ENCODE measurements around the gene IKZF2.
"Not testable (repeated sequence)": the region's sequence is repeated elsewhere in the genome, so short reads cannot be mapped to it uniquely, and the experiment has no call there.

The IKZF2 gene

GRCh38 chr2:213021971-213022899 is 129.2 kb downstream of the IKZF2 start:
- H3K9ac ChIP-seq (ENCODE audit: low read length) = no peak overlapping the region
- H3K36me3 ChIP-seq (ENCODE audit: control insufficient read depth, low read depth, low read length) = no peaks in the 10 kb centered on the region
- H3K27me3 ChIP-seq (ENCODE audit: control insufficient read depth, insufficient read depth, low read length) = no peaks in the 10 kb centered on the region
- H3K27ac ChIP-seq (ENCODE audit: low read length) = no peak overlapping the region
- no peak overlapping the region for H3K4me3 ChIP-seq (ENCODE audit: low read length)
- H3K4me1 ChIP-seq (ENCODE audit: control insufficient read depth, low read depth, low read length) = no peaks in the 10 kb centered on the region
- H3K9me3 ChIP-seq (ENCODE audit: control insufficient read depth, low read depth, low read length) = no peaks in the 10 kb centered on the region

DNA sequence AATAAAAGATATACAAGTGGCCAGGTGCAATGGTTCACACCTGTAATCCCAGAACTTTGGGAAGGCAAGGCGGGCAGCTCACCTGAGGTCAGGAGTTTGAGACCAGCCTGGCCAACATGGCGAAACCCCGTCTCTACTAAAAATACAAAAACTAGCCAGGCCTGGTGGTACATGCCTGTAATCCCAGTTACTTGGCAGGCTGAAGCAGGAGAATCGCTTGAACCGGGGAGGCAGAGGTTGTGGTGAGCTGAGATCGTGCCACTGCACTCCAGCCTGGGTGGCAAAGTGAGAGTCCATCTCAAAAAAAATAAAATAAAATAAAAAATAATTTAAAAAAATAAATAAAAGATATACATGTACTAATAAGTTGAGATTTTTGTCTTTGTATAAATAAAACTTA is 130.5 kb downstream of the IKZF2 start:
- not testable (repeated sequence) for H3K27ac ChIP-seq (ENCODE audit: low read length); H3K9ac ChIP-seq (ENCODE audit: low read length); H3K9me3 ChIP-seq (ENCODE audit: control insufficient read depth, low read depth, low read length); H3K36me3 ChIP-seq (ENCODE audit: control insufficient read depth, low read depth, low read length); H3K4me3 ChIP-seq (ENCODE audit: low read length); H3K27me3 ChIP-seq (ENCODE audit: control insufficient read depth, insufficient read depth, low read length); H3K4me1 ChIP-seq (ENCODE audit: control insufficient read depth, low read depth, low read length)

DNA sequence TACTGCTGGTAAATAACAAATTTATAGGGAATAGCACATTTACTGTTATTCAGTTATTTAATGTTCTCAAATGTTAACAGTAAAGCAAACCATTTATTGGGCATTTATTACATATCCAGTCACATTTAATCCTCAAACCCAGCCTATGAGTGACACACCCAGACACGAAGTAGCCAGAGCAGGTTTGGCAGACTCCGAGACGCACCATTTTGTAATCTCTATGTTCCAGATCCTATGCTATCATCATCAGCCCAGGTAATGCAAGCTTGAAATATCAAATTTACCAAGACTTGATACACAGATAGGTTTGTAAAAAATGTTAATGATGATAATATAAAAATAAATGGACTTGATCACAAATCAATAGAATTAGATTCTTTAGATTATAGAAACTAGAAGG is 131.1 kb downstream of the IKZF2 start:
- Histone ChIP-seq H3K9me3 (ENCODE audit: control insufficient read depth, low read depth, low read length) (no peaks in the 10 kb centered on the region), H3K9ac (ENCODE audit: low read length) (no peak overlapping the region), H3K36me3 (ENCODE audit: control insufficient read depth, low read depth, low read length) (no peaks in the 10 kb centered on the region), H3K27ac (ENCODE audit: low read length) (no peak overlapping the region), H3K4me3 (ENCODE audit: low read length) (no peak overlapping the region), H3K27me3 (ENCODE audit: control insufficient read depth, insufficient read depth, low read length) (no peaks in the 10 kb centered on the region), H3K4me1 (ENCODE audit: control insufficient read depth, low read depth, low read length) (no peaks in the 10 kb centered on the region)

DNA sequence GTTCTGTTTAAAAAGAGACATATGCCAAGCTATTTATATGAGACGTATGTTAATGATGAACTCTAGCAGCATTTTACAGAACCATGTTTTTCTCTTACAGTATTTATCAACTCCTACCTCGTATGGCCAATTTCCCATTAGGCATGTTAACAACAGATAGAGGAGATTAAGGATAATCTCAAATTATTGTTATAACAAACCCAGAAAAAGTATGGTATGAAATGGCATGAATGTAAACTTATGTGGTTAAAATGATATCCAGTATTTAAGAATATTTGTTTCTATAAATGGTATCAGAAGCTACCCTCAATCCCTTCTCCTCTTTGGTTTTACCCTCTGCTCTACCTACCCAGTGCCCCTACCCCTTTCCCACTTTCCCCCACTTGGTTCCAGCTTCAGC is 132.0 kb downstream of the IKZF2 start:
- no peaks in the 10 kb centered on the region for H3K9me3 ChIP-seq (ENCODE audit: control insufficient read depth, low read depth, low read length)
- no peak overlapping the region for H3K27ac ChIP-seq (ENCODE audit: low read length)
- no peaks in the 10 kb centered on the region for H3K36me3 ChIP-seq (ENCODE audit: control insufficient read depth, low read depth, low read length)
- no peak overlapping the region for H3K4me3 ChIP-seq (ENCODE audit: low read length)
- H3K4me1 ChIP-seq (ENCODE audit: control insufficient read depth, low read depth, low read length) = no peaks in the 10 kb centered on the region
- H3K27me3 ChIP-seq (ENCODE audit: control insufficient read depth, insufficient read depth, low read length) = no peaks in the 10 kb centered on the region
- no peak overlapping the region for H3K9ac ChIP-seq (ENCODE audit: low read length)

DNA sequence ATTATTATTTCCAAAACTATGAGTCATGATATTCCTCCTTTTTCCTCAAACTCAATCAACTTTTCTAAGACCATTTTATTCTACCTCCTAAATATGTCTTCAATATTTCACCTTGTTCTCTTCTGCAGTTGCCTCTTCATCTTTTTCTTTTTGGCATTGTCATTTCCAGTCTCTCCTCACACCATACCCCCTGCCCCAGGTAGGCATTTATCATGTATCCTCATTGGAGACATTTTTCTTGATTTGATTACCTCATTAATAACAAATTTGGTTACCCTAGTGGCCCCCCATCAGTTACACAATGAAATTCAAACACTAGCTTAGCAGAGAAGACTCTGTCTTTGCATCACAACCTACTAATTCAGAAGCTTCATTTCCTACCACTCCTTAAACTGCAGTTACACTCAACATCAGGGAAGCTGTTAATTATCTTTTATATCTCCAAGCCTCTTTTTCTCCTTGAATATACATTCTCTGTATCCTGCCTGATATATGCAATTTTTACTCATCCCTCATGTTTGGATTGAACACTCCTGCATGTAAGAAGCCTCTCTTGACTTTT is 133.0 kb downstream of the IKZF2 start:
- Histone ChIP-seq H3K9ac (ENCODE audit: low read length) (no peak overlapping the region), H3K27me3 (ENCODE audit: control insufficient read depth, insufficient read depth, low read length) (no peaks in the 10 kb centered on the region), H3K36me3 (ENCODE audit: control insufficient read depth, low read depth, low read length) (no peaks in the 10 kb centered on the region), H3K4me1 (ENCODE audit: control insufficient read depth, low read depth, low read length) (no peaks in the 10 kb centered on the region), H3K9me3 (ENCODE audit: control insufficient read depth, low read depth, low read length) (no peaks in the 10 kb centered on the region), H3K4me3 (ENCODE audit: low read length) (no peak overlapping the region), H3K27ac (ENCODE audit: low read length) (no peak overlapping the region)

- H3K4me3 ChIP-seq (ENCODE audit: low read length) = no peak overlapping the region
- H3K27me3 ChIP-seq (ENCODE audit: control insufficient read depth, insufficient read depth, low read length) = no peaks in the 10 kb centered on the region
- no peaks in the 10 kb centered on the region for H3K9me3 ChIP-seq (ENCODE audit: control insufficient read depth, low read depth, low read length)
- no peak overlapping the region for H3K9ac ChIP-seq (ENCODE audit: low read length)
- H3K27ac ChIP-seq (ENCODE audit: low read length) = no peak overlapping the region
- H3K4me1 ChIP-seq (ENCODE audit: control insufficient read depth, low read depth, low read length) = no peaks in the 10 kb centered on the region
- H3K36me3 ChIP-seq (ENCODE audit: control insufficient read depth, low read depth, low read length) = no peaks in the 10 kb centered on the region
Measured at GRCh38 chr2:213017404-213017803, 134.0 kb downstream of the IKZF2 start.

- no peak overlapping the region for H3K9ac ChIP-seq (ENCODE audit: low read length)
- H3K4me3 ChIP-seq (ENCODE audit: low read length) = no peak overlapping the region
- no peaks in the 10 kb centered on the region for H3K36me3 ChIP-seq (ENCODE audit: control insufficient read depth, low read depth, low read length)
- no peaks in the 10 kb centered on the region for H3K9me3 ChIP-seq (ENCODE audit: control insufficient read depth, low read depth, low read length)
- no peaks in the 10 kb centered on the region for H3K4me1 ChIP-seq (ENCODE audit: control insufficient read depth, low read depth, low read length)
- no peaks in the 10 kb centered on the region for H3K27me3 ChIP-seq (ENCODE audit: control insufficient read depth, insufficient read depth, low read length)
- no peak overlapping the region for H3K27ac ChIP-seq (ENCODE audit: low read length)
Measured at GRCh38 chr2:213016984-213017351, 134.4 kb downstream of the IKZF2 start.

DNA sequence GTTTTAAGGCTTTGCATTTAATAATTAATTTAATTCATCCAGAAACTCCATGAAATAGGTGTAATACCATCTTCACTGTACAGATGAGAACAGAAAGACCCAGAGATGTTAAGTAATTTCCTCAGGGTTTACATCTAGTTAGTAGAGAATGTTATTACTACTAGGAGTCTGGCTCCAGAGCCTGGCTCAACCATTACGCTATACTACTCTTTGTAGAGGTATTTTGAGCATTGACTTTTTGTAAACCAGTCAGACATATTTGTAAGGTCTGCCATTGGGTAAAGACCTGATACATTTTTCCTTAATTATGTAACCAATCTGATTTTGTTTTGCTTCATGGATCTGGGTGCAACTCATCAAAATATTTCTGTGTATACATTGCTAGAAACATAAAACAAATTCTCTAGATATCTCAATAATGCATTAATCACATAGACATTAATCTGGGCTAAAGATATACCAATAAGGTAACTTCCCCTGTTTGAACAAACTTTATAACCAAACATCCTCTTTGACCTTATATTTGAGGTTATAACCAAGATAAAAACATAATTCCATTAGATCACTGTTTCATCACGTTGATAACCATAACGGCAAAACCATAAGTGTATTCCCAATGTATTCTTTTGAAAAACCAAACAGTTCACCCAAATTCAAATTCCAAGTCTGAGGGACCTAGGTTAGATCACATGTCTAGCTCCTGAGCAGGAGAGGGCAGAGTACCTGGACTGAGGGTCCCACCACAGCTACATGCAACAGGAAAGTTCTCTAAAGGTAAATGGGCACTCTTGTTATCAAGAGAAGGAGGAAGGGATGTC is 135.0 kb downstream of the IKZF2 start:
- H3K9me3 ChIP-seq (ENCODE audit: control insufficient read depth, low read depth, low read length) = no peaks in the 10 kb centered on the region
- H3K27ac ChIP-seq (ENCODE audit: low read length) = no peak overlapping the region
- no peak overlapping the region for H3K9ac ChIP-seq (ENCODE audit: low read length)
- H3K36me3 ChIP-seq (ENCODE audit: control insufficient read depth, low read depth, low read length) = no peaks in the 10 kb centered on the region
- H3K27me3 ChIP-seq (ENCODE audit: control insufficient read depth, insufficient read depth, low read length) = no peaks in the 10 kb centered on the region
- no peaks in the 10 kb centered on the region for H3K4me1 ChIP-seq (ENCODE audit: control insufficient read depth, low read depth, low read length)
- no peak overlapping the region for H3K4me3 ChIP-seq (ENCODE audit: low read length)

DNA sequence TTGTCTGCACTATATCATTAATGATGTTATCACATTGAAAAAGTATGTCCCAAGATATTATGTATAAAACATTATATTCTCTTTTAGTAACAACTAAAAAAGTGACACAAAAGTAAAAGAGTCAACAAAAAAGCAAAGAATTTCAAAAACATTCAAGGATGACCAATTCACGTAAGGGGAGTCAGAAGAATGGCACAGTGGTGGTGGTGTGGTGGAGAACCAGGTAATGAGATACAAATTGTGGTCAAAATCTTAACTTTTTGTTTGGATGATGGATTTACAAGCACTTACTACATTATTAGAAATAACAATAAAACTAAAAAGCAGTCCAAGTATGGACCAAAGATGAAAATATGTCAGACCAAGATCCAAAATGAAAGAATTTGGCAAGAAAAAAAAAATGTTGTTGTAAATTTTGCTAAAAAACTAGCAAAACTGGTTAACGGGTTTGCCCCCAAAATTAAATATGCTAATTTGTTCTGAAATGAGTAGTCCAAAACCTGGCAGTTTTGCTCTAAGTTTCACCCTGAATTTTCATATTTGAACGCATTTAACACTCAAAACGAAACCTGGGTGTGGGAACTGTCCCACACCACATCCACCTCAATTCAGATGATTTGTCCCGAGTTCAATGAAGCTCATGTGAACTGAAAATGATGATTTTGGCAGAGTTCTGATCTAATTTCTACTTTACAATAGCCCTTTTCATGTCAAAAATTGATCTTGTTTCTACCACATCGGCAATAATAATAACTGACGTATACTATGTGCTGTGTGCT is 135.8 kb downstream of the IKZF2 start:
- no peak overlapping the region for H3K9ac ChIP-seq (ENCODE audit: low read length)
- H3K27me3 ChIP-seq (ENCODE audit: control insufficient read depth, insufficient read depth, low read length) = no peaks in the 10 kb centered on the region
- no peaks in the 10 kb centered on the region for H3K9me3 ChIP-seq (ENCODE audit: control insufficient read depth, low read depth, low read length)
- H3K36me3 ChIP-seq (ENCODE audit: control insufficient read depth, low read depth, low read length) = no peaks in the 10 kb centered on the region
- no peak overlapping the region for H3K27ac ChIP-seq (ENCODE audit: low read length)
- no peaks in the 10 kb centered on the region for H3K4me1 ChIP-seq (ENCODE audit: control insufficient read depth, low read depth, low read length)
- H3K4me3 ChIP-seq (ENCODE audit: low read length) = no peak overlapping the region

DNA sequence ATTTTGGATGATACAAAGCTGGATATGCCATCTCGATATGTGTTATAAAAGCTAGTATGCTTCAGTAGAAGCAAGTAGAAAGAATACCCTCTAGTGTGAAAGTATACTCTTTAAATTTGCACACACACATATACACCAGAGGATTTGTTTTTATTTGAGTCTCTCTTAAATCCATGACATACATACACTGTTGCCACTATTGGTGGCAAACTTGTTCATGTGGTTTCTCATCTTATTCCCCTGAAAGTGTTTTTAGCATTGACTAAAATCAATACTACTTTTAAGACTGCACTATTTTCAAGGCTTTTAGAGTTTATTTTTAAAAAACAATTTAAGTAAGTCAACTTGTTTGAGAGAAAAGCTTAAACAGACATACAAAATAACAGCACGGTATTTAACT is 137.4 kb downstream of the IKZF2 start:
- Histone ChIP-seq H3K9me3 (ENCODE audit: control insufficient read depth, low read depth, low read length) (no peaks in the 10 kb centered on the region), H3K9ac (ENCODE audit: low read length) (no peak overlapping the region), H3K27me3 (ENCODE audit: control insufficient read depth, insufficient read depth, low read length) (no peaks in the 10 kb centered on the region), H3K36me3 (ENCODE audit: control insufficient read depth, low read depth, low read length) (no peaks in the 10 kb centered on the region), H3K27ac (ENCODE audit: low read length) (no peak overlapping the region), H3K4me1 (ENCODE audit: control insufficient read depth, low read depth, low read length) (no peaks in the 10 kb centered on the region), H3K4me3 (ENCODE audit: low read length) (no peak overlapping the region)

- H3K36me3 ChIP-seq (ENCODE audit: control insufficient read depth, low read depth, low read length) = no peaks in the 10 kb centered on the region
- no peaks in the 10 kb centered on the region for H3K27me3 ChIP-seq (ENCODE audit: control insufficient read depth, insufficient read depth, low read length)
- H3K4me1 ChIP-seq (ENCODE audit: control insufficient read depth, low read depth, low read length) = no peaks in the 10 kb centered on the region
- H3K9me3 ChIP-seq (ENCODE audit: control insufficient read depth, low read depth, low read length) = no peaks in the 10 kb centered on the region
- no peak overlapping the region for H3K9ac ChIP-seq (ENCODE audit: low read length)
- H3K4me3 ChIP-seq (ENCODE audit: low read length) = no peak overlapping the region
- no peak overlapping the region for H3K27ac ChIP-seq (ENCODE audit: low read length)
Measured at GRCh38 chr2:213011505-213011904, 139.9 kb downstream of the IKZF2 start.
